ENCODE results near the gene CFAP97D1. TPM values are rescaled to one million over a fixed set of nuclear protein-coding genes. Genes with fewer than 3 reads are reported as not detected.
A peak's percentile ranks its signal among the peaks of the same experiment; 100 is the strongest.

CFAP97D1 gene
- total RNA-seq, 1 experiment from 2014 or later: not detected

DNA sequence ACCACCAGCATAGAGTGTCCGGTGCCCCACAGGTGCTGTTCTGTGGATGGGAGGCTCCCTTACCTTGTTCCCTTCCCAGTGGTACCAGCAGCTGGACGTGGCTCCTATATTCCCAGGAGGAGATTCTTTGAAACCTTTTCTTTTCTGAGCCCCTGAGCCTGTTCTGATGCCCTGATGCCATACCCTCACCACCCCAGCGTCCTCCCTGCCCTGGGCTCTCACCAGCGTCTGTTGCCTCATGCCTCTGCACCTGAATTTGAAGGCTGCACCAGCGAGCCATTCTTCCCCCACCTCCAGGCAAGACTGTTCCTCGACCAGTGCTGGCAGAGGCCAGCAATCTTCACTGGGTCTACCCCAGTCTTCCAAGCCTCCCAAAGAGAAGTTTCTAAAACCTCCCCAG lies 22.1 kb upstream of the CFAP97D1 start:
- no peaks in the 10 kb centered on the region for H3K4me1 ChIP-seq
- DNase-seq: no peak
- H3K27ac ChIP-seq: no peak overlapping the region
- H3K4me3 ChIP-seq: no peak overlapping the region
- no peaks in the 10 kb centered on the region for H3K9me3 ChIP-seq (replicated peaks)
- H3K36me3 ChIP-seq: no peaks in the 10 kb centered on the region
- H3K27me3 ChIP-seq: peaks cover 18% of the 10 kb centered on the region

DNA sequence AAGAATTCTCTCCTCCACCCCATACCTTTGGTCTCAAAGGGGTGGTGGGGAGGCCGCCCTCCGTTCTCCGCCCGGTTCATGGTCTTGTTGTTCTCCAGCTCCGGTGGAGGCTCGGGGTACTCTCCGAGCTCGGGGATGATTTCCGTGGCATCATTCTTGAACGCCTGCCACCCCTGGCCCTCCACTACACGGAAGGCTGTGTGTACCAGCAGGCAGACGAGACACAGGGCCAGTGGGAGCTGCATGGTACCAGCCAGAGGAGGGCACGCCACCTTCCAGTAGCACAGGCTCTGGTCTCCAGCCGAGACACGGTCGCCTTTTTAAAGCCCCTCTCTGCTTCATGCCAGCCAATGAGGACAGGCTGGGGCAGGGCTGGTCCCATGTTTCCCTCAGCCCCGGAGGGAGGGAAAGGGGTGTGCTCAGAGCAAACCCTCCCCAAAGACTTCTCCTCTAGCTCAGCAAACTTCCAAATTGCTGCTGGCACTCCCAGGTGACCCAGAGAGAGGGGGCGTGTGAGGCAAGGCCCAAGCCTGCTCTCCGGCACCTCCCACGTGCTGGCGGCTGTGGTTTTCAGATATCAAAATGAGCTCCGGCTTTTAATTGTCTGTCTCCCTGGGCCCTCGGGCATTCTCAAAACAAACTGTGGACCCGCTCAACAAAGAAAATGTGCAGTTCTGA lies 21.6 kb upstream of the CFAP97D1 start, which contains the start of gene SOST:
SOST (minus strand) TSS at position 295 of the 678 bp plus-strand sequence; CDS start at position 245, 50 bp downstream.
- H3K27me3 ChIP-seq: peaks cover 18% of the 10 kb centered on the region
- no peak within 1 kb of the TSS for H3K4me3 ChIP-seq
- no peak within 1 kb of the TSS for H3K27ac ChIP-seq
- H3K36me3 ChIP-seq: no peaks in the 10 kb centered on the region
- no peak for DNase-seq
- no peaks in the 10 kb centered on the region for H3K4me1 ChIP-seq
- no peaks in the 10 kb centered on the region for H3K9me3 ChIP-seq (replicated peaks)

DNA sequence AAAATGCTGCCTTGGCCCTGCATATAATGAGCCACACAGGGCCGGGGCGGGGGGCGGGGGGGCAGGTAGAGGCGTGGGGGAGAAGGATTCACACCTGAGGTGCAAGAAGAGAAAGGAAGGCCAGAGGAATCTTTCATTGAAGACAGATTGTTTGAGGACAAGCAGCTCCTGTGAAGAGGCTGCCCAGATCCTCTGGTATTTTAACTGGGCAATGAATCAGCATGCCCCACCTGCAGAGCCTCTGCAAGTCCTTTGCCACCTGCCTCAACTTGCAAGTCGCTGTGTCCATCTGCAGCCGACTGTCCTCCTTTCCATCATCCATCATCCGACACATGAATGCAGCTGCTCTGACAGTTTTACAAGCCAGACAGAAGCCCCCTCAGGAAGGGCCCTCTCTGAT lies 20.4 kb upstream of the CFAP97D1 start:
- Histone ChIP-seq H3K9me3 (replicated peaks) (no peaks in the 10 kb centered on the region), H3K27ac (no peak overlapping the region), H3K4me3 (no peak overlapping the region), H3K36me3 (no peaks in the 10 kb centered on the region; the same call in 1 of the 2 replicates), H3K27me3 (peaks cover 18% of the 10 kb centered on the region), H3K4me1 (no peaks in the 10 kb centered on the region)
- DNase-seq: no peak

DNA sequence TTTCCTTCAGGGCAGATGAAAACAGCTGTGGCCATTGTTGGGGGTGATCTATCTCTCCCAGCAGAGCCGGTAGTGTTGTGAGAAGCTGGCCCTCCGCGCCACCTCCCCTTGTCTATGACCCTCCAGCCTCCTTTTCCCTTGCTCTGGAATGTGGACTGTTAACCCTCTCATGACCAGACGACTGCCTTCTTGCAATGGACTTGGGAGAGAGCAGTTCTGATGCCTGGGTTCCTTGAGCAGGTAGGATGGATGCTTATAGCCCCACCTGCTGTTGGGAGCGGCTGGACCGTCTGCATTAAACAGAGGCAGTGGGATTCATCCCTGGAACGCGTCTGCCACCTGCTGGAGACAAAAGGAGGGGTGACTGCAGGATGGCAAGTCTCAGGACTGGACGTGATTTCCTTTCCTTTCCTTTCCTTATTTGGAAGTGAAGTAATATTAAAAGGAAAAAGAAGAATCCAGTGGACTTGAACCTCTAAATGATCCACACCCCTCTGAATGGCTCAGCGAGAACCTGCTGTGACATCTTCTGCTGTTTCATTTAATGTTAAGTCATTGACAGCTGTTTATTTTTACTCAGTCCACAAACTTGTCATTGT lies 19.9 kb upstream of the CFAP97D1 start:
- no peaks in the 10 kb centered on the region; the same call in 1 of the 2 replicates for H3K36me3 ChIP-seq
- H3K27ac ChIP-seq: no peak overlapping the region
- no peaks in the 10 kb centered on the region for H3K4me1 ChIP-seq
- H3K9me3 ChIP-seq (replicated peaks): no peaks in the 10 kb centered on the region
- H3K4me3 ChIP-seq: no peak overlapping the region
- DNase-seq: peak; percentile 89 to 94
- peaks cover 18% of the 10 kb centered on the region for H3K27me3 ChIP-seq

DNA sequence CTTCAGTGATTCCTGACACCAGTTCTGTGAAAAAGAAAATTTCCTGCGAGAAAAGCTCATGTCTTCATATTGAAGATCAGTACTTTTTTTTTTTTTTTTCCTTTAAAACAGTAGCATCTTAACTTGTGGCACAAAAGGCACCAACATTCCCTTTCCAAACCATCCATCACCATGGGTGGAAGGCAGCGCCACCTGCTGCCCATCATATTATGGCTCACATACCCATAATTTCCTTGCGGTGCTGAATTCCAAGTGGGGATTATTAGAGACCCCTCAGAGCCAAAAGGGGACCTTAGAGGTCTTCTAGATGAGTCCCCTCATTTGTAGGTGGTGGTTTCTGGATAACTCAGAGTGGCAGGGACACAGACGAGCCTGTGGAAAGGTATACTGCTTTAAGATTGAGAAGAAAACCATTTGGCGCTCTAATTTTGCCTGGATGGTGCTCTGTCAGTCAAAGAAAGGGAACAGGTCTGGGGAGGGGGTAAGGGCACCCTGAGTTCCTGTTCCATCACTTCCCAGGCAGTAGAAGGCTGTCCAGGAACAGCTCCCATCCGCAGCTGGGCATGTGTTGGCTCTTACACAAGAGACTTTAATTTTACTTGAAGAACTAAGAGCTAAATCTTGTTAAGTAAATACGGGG lies 13.7 kb upstream of the CFAP97D1 start:
- Histone ChIP-seq H3K27me3 (no peaks in the 10 kb centered on the region), H3K4me1 (no peaks in the 10 kb centered on the region), H3K4me3 (no peak overlapping the region), H3K36me3 (peaks cover 9% of the 10 kb centered on the region), H3K9me3 (replicated peaks) (no peaks in the 10 kb centered on the region), H3K27ac (no peak overlapping the region)
- peak; percentile 39 to 70 for DNase-seq

DNA sequence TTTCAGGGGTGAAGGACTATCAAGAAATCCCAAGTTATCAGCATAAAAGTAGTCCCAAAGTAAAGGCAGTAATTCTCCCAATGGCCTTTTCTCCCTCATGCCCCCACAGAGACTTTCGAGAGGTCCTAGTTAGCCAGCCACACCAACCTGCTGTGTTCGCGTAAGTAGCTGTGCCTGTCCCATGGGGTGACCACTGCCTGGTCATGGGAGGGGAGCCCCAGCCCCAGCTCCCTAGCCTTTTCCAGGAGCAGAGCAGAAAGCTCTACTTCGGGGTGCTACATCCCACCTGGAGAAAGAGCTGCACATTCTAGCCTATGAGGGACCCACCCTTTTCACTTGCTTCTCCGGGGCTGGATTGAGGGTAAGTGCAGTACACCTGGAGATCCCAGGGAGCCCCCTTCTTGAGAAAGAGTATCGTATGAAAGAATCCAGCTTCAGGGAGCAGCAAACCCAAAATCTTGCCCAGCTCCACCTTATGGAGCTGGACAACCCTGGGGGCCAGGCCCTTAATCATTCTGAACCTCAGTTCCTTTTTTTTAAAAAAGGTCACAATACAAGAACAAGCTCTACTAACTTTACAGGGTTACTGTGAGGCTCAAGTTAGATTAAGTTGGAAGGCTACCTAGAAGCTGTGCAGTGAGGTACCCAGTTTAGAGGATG lies 13.1 kb upstream of the CFAP97D1 start:
- peaks cover 9% of the 10 kb centered on the region for H3K36me3 ChIP-seq
- H3K4me1 ChIP-seq: no peaks in the 10 kb centered on the region
- no peak for DNase-seq
- H3K27me3 ChIP-seq: no peaks in the 10 kb centered on the region
- no peak overlapping the region for H3K4me3 ChIP-seq
- no peaks in the 10 kb centered on the region for H3K9me3 ChIP-seq (replicated peaks)
- no peak overlapping the region for H3K27ac ChIP-seq

DNA sequence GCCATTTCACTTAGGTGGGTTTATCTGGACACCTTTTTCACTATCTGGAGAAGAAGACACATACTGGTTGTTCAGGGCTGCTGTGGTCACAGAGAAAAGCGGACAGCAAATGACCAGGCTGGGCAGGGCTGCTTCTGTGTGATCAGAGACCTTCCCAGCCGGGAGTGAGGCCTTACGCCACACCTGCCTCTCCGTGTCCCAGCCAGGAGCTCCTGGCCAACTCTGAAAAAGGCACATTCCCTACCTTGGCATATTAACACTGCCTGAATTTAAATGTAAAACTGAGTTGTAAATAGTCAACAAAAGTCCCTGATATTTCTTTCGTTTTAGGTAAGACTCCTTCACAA lies 12.5 kb upstream of the CFAP97D1 start:
- Histone ChIP-seq H3K4me1 (no peaks in the 10 kb centered on the region), H3K27me3 (no peaks in the 10 kb centered on the region), H3K27ac (no peak overlapping the region), H3K9me3 (replicated peaks) (no peaks in the 10 kb centered on the region), H3K4me3 (no peak overlapping the region), H3K36me3 (peaks cover 14% of the 10 kb centered on the region)
- no peak for DNase-seq

DNA sequence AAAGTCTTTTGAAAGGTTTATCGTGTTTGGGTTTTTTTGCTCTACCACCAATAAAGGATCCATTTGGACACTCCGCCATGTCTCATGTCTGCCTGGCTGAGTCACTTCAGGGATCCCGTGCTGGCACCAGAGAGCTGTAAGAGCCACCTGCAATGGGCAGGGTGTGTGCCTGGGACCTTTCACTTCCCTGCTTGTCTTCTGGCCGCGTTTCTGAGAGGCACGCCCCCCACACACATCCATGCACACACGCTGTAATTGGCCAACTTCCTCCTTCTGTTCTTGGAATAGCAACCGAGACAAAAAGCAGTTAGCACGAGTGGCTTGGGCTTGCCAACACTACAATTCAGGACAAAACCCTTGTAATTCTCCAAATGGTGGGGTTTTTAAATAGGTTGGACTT lies 11.9 kb upstream of the CFAP97D1 start:
- no peak overlapping the region for H3K27ac ChIP-seq
- no peaks in the 10 kb centered on the region for H3K27me3 ChIP-seq
- DNase-seq: no peak
- no peak overlapping the region for H3K4me3 ChIP-seq
- peaks cover 16% of the 10 kb centered on the region for H3K36me3 ChIP-seq
- H3K4me1 ChIP-seq: no peaks in the 10 kb centered on the region
- H3K9me3 ChIP-seq (replicated peaks): no peaks in the 10 kb centered on the region

DNA sequence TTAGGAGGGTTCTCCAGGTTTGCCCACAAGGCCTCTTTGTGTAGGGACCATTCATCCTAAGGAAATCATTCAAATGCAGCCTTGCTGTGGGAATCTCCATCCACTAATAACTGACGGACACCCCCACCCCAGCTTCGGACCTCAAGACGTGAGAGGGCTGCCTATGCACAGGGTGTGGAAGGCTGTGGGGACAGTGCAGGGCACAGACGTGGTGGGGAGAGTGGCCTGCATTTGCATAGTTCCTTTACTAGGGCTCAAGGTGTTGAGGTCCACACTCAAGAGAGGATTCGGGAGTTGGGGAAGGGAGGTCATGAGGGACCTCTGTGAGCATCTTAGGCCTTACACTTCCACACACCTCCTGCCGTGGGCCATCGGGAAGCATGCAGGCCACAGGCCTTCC lies 11.3 kb upstream of the CFAP97D1 start:
- H3K4me3 ChIP-seq: no peak overlapping the region
- H3K27me3 ChIP-seq: no peaks in the 10 kb centered on the region
- no peak for DNase-seq
- H3K36me3 ChIP-seq: peaks cover 16% of the 10 kb centered on the region
- no peaks in the 10 kb centered on the region for H3K9me3 ChIP-seq (replicated peaks)
- no peak overlapping the region for H3K27ac ChIP-seq
- H3K4me1 ChIP-seq: no peaks in the 10 kb centered on the region

DNA sequence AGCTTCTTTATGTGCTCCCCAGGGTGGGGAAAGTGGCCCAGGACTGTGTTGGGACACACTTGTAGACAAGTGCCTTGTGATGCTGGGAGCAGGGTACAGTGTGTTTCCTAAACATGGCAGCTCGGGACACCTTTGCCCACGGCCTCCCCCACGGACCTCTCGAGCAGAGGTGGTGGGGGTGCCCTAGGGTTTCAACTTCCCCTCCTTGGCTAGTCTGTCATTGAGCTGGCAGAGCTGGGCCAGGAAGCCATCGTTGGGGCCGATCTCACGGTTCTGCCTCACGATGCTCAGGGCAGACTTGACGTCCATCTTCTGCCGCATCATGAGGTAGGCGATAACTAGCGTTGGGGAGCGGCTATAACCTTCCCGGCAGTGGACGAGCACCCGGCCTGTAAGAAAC lies 10.8 kb upstream of the CFAP97D1 start:
- H3K27me3 ChIP-seq: no peaks in the 10 kb centered on the region
- H3K36me3 ChIP-seq: peaks cover 19% of the 10 kb centered on the region
- H3K27ac ChIP-seq: no peak overlapping the region
- no peaks in the 10 kb centered on the region for H3K4me1 ChIP-seq
- no peak overlapping the region for H3K4me3 ChIP-seq
- DNase-seq: no peak
- H3K9me3 ChIP-seq (replicated peaks): no peaks in the 10 kb centered on the region

DNA sequence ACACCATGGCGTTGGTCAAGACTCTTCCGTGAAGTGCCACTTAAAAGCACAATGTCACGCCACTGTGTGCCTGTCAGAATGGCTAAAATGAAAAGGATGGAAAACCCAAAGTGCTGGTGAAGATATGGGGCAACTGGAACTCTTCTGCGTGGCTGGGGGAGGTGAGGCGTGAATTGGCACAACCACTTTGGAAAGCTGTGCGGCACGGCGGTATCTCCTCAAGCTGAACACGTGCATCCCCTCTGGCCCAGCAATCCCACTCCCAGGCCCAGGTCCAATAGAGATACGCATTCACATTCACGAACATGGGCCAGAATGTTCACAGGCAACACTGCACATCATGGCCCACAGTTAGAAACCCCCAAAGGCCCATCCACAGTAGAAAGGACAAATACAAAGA lies 10.4 kb upstream of the CFAP97D1 start:
- Histone ChIP-seq H3K9me3 (replicated peaks) (no peaks in the 10 kb centered on the region), H3K36me3 (peaks cover 23% of the 10 kb centered on the region), H3K4me1 (no peaks in the 10 kb centered on the region), H3K27me3 (no peaks in the 10 kb centered on the region), H3K27ac (no peak overlapping the region), H3K4me3 (no peak overlapping the region)
- no peak for DNase-seq

DNA sequence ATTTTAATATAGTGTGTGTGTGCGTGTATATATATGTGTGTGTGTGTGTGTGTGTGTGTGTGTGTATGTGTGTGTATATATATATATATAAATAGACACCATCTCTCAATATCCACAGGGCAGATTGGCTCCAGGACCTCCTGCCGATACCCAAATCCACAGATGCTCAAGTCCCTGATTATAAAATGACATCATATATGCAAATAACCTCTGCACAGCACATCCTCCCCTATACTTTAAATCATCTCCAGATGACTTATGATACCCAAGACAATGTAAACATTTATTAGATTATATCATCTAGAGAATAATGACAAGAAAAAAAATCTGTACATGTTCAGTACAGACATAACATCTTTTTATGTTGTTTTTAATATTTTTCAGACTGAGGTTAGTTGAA lies 9.3 kb upstream of the CFAP97D1 start:
- no peaks in the 10 kb centered on the region for H3K9me3 ChIP-seq (replicated peaks)
- H3K27me3 ChIP-seq: no peaks in the 10 kb centered on the region
- no peak for DNase-seq
- H3K4me3 ChIP-seq: no peak overlapping the region
- peaks cover 24% of the 10 kb centered on the region for H3K36me3 ChIP-seq
- no peak overlapping the region for H3K27ac ChIP-seq
- no peaks in the 10 kb centered on the region for H3K4me1 ChIP-seq

DNA sequence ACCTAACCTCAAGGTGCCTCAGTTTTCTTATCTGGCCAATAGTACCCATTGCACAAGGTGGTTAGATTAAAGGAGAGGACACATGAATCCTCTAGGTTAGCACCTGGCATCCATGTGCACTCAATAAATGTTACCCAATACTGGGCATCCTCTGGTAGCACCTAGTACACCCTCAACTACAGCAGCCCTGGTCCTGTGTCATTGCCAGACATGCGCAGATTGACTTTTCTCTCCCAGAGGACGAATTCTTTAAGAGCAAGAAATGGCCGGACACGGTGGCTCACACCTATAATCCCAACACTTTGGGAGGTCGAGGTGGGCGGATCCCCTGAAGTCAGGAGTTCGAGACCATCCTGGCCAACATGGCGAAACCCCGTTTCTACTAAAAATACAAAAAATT lies 8.8 kb upstream of the CFAP97D1 start:
- H3K4me1 ChIP-seq: no peaks in the 10 kb centered on the region
- H3K27me3 ChIP-seq: no peaks in the 10 kb centered on the region
- peaks cover 24% of the 10 kb centered on the region for H3K36me3 ChIP-seq
- no peak overlapping the region for H3K27ac ChIP-seq
- DNase-seq: no peak
- no peaks in the 10 kb centered on the region for H3K9me3 ChIP-seq (replicated peaks)
- no peak overlapping the region for H3K4me3 ChIP-seq

DNA sequence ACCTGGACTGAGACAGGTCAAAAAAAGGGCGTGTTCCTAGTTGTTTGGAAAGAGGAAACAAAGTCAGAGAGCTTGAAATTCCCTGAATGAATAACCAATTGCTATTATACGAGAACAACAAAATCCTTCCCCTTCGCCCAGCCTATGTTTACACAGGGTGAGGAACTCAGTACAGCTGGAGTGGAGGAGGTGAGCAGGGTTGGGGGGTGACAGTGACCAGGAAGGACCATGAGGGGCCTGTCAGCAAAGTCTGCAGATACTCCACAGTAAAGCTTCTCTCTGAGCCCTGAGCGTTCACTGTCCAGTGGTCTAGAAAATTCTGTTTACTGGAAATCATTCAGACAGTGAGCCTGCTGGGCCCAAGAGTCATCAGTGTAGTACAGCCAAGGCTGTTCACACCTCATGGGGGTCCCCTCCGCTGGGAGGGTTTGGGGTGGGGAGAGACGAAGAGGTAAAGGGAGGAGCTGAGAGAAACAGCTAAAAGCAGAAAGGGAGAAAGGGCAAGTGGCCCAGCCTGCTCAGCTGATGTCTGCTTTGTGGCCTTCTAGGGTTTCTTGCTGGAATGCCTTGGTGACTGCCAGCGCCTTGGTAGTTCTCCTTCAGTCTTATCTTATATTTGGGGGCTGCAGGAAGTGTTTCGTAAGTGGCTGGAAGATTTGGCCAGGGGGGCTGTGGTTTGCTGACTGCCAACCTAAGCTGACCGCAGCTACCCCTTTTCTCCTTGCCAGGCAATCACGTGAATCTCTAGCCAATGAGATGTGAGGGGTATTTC lies 7.2 kb upstream of the CFAP97D1 start:
- H3K27me3 ChIP-seq: no peaks in the 10 kb centered on the region
- no peak overlapping the region for H3K27ac ChIP-seq
- H3K36me3 ChIP-seq: peaks cover 24% of the 10 kb centered on the region
- no peak for DNase-seq
- H3K4me3 ChIP-seq: no peak overlapping the region
- no peaks in the 10 kb centered on the region for H3K9me3 ChIP-seq (replicated peaks)
- H3K4me1 ChIP-seq: 0 out of 2 replicates have a peak, but pooled peaks cover 3% of the 10 kb centered on the region
